LNCAP (cell line): Measurements from ENCODE around the gene NAP1L4.

ENCODE experiments used
- TF ChIP-seq, protein P1 (sequence below): fragments of 450-650 bp; IDR thresholded peaks from 2 replicates; pipeline ENCODE4 v1.5.1; 2017; ENCODE audit warnings: mild to moderate bottlenecking

Gene NAP1L4

DNA sequence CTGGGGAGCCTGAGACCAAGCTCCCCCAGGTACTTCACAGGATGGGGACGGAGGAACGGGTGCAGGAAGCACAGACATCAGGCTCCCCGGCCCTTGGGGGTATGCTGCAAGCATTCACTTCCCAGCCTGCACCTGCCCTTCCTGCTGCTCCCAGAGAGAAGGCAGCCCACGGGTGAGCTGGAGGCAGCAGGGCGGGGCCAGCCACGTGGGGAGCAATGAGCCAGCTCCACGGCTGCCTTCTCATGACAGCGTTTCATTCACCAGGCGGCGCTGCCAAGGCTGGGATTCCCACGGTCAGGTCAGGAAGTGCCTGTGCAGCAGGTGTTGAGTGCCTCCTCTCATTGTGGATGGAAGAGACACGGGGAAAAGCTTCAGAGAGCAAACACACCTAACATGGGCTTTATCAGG, 48.4 kb downstream of the NAP1L4 start:
- TF ChIP-seq, protein P1, sequence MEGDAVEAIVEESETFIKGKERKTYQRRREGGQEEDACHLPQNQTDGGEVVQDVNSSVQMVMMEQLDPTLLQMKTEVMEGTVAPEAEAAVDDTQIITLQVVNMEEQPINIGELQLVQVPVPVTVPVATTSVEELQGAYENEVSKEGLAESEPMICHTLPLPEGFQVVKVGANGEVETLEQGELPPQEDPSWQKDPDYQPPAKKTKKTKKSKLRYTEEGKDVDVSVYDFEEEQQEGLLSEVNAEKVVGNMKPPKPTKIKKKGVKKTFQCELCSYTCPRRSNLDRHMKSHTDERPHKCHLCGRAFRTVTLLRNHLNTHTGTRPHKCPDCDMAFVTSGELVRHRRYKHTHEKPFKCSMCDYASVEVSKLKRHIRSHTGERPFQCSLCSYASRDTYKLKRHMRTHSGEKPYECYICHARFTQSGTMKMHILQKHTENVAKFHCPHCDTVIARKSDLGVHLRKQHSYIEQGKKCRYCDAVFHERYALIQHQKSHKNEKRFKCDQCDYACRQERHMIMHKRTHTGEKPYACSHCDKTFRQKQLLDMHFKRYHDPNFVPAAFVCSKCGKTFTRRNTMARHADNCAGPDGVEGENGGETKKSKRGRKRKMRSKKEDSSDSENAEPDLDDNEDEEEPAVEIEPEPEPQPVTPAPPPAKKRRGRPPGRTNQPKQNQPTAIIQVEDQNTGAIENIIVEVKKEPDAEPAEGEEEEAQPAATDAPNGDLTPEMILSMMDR: no peak

DNA sequence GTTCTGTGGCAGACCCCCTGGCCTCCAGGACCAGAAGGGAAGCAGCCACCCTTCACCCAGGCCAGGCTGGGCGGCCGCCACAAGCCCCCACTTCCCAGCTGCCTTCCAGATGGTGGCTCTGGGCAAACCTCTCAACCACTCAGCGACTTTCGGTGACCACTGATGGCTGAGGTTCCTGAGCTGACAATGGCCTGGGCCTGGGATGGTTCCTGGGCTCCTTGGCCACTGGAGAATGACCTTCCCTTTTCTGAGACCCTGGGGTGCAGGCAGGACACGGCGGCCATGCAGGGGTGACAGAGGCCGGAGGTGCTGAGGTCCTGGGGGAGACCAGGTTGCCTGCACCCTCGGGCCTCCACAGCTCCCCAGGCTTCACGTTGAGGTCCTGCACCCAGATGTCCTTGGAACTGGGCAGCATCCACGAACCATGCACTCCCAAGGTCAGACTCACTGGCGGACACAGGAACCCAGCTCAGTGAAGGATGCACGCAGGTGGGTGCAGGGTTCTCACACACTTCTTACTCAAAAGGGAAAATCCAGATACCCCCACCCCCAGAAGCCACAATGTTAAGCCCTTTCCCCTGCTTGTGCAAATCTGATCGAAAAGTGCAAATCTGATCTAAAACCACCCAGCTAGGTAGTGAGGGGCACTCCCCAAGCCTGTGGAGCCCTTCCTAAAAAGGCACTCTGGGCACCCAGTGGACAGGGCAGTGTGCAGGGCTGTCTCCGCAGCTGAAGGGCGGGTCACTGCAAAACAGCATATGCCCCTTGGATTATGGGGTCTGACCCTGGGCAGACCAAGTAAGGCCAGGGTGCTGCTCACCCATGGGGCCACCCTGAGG, 49.0 kb downstream of the NAP1L4 start:
- TF ChIP-seq, protein P1: no peak

- TF ChIP-seq, protein P1: no peak
Observed at GRCh38 chr11:2942447-2942846, 49.7 kb downstream of the NAP1L4 start.

DNA sequence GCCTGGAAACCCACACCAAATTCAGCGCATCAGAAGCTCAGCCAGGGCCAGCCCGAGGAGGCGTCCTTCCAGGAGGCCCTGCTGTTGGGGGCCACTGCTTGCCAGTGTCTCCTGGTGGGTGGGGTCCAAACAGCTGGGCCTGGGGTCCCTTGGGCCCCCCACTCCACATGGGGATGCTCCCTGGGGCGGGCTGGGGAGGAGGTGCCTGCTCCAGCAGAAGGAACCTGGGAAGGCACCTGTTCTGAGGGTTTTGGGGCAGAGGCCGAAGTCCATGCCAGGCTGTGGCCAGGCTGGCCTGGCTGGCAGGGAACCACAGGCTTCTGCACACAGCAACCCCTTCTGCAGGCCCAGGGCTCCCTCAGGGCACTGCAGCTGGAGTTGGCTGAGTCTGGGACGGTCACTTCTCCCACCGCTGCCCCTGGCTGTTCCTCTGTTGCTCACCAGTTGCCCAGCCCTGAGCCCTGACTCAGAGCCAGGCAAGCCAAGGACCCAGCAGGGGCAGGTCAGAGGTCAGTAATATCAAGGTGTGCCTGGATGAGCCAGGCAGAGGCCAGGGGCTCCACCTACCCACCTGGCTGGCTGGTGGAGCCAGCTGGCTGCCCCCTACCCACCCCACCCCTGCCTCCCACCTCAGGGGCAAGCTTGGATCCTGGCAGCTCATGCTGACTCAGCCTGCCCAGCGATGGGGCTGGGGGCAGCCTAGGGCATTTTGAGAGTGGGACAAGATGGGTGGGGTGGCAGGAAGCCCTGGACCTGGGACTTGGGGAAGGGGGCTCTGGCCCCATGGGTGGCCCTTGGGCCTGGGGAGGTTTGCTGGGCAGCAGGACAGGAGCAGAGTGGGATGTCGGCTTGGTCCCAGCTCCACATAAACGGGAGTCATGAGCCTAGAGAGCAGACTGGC, 51.0 kb downstream of the NAP1L4 start:
- TF ChIP-seq, protein P1: no peak

GRCh38 chr11:2940147-2940920, 51.8 kb downstream of the NAP1L4 start:
- TF ChIP-seq, protein P1: no peak

- TF ChIP-seq, protein P1: no peak
Observed at GRCh38 chr11:2934611-2935239, 57.4 kb downstream of the NAP1L4 start.

GRCh38 chr11:2934021-2934550, 58.0 kb downstream of the NAP1L4 start:
- TF ChIP-seq, protein P1: no peak
